Panc1 (cell line): Measurements from ENCODE around the gene BARX2. TPM values are rescaled to one million over a fixed set of nuclear protein-coding genes. Genes with fewer than 3 reads are reported as not detected.

Source experiments
- ATAC-seq: fragments of 200-7000 bp; cut with Tn5 transposase; 2 replicates; pipeline ENCODE4 v1.9.1; 2020; ENCODE audit warnings: mild to moderate bottlenecking, moderate library complexity
- BruUV-seq: library from RNA; stranded (reverse); fragments of 400-500 nt; replicated peaks from 2 replicates; lab custom pipeline; 2021; lab: Mats Ljungman, UMichigan
- CTCF ChIA-PET: fragments of 300-600 bp; sonication (Branson Sonifier 250); formaldehyde crosslinking; loops from one replicate; lab custom pipeline; 2022; ENCODE audit warnings: antibody characterized with exemption; lab: Charles Lee
- POLR2A ChIA-PET: fragments of 300-600 bp; sonication (Branson Sonifier 250); formaldehyde crosslinking; loops from one replicate; lab custom pipeline; 2022; ENCODE audit warnings: antibody characterized with exemption; lab: Charles Lee
- DNase-seq: peaks from one replicate; pipeline ENCODE4 v3.0.0-alpha.2; 2010; ENCODE audit warnings: low read depth, low spot score
- H3K27ac ChIP-seq: 2 replicates; pipeline ENCODE4 v1.5.1; 2011; ENCODE audit warnings: mild to moderate bottlenecking, low read length, inconsistent platforms
- H3K27me3 ChIP-seq: fragments of 200-500 bp; sonication (Bioruptor generic); 2 replicates; pipeline ENCODE4 v1.6.0; 2014; ENCODE audit warnings: low read length, inconsistent platforms; ENCODE audit not compliant: control insufficient read depth, insufficient read depth
- H3K36me3 ChIP-seq: fragments of 200-500 bp; sonication (Bioruptor generic); 2 replicates; pipeline ENCODE4 v1.5.1; 2014; ENCODE audit warnings: inconsistent platforms, mild to moderate bottlenecking, low read length, moderate library complexity; ENCODE audit not compliant: control insufficient read depth, insufficient read depth
- H3K4me1 ChIP-seq: 2 replicates; pipeline ENCODE4 v1.5.1; 2011; ENCODE audit warnings: inconsistent platforms, mild to moderate bottlenecking, low read length, moderate library complexity; ENCODE audit not compliant: control insufficient read depth, insufficient read depth
- H3K4me3 ChIP-seq, 2 experiments: 2 replicates each; pipeline ENCODE4 v1.5.1; 2011 to 2012; ENCODE audit warnings: low read depth in 2 of 2, low read length in 2 of 2, mild to moderate bottlenecking in 2 of 2, inconsistent platforms in 1 of 2, moderate library complexity in 1 of 2
- H3K9me3 ChIP-seq: fragments of 200-500 bp; sonication (Bioruptor generic); 2 replicates; pipeline ENCODE4 v1.5.1; 2014; ENCODE audit warnings: low read depth, mild to moderate bottlenecking, inconsistent platforms, low read length, moderate library complexity; ENCODE audit not compliant: control insufficient read depth, insufficient read depth
- CTCF ChIP-seq: fragments of 450-650 bp; IDR thresholded peaks from 2 replicates; pipeline ENCODE4 v1.5.1; 2017; ENCODE audit warnings: mild to moderate bottlenecking
- POLR2AphosphoS5 ChIP-seq: IDR thresholded peaks from 2 replicates; pipeline ENCODE4 v1.6.1; 2012; ENCODE audit warnings: mild to moderate bottlenecking, low read depth, low read length, moderate library complexity
- REST ChIP-seq, 2 experiments: IDR thresholded peaks; 2 replicates each; pipeline ENCODE4 v1.6.1; 2011 to 2012; ENCODE audit warnings: low read depth in 2 of 2, control low read depth in 1 of 2, low read length in 1 of 2, mild to moderate bottlenecking in 1 of 2, moderate library complexity in 1 of 2; ENCODE audit not compliant: insufficient read depth in 1 of 2
- SIN3A ChIP-seq: IDR thresholded peaks from 2 replicates; pipeline ENCODE4 v1.6.1; 2012; ENCODE audit warnings: low read depth, mild to moderate bottlenecking, low read length, moderate library complexity, borderline replicate concordance; ENCODE audit not compliant: insufficient read depth
- TCF7L2 ChIP-seq: IDR thresholded peaks from 2 replicates; pipeline ENCODE4 v1.6.1; 2011; ENCODE audit warnings: mild to moderate bottlenecking, low read depth, low read length, inconsistent platforms
- in situ Hi-C: cut with HindIII; loops from 2 replicates; pipeline ENCODE4 v1.10.0; 2016; ENCODE audit warnings: low sequenced_read_pairs, low pct_unique_long_range_greater_than_20kb
- intact Hi-C: fragments of 100-400 bp; cut with micrococcal nuclease; formaldehyde crosslinking; loops from one replicate; pipeline ENCODE4 v1.10.0; 2022; ENCODE audit not compliant: unreplicated experiment
- total RNA-seq: library from RNA; stranded (reverse); gene quantifications from one replicate; pipeline ENCODE4 v1.2.1, GENCODE V29; 2021; ENCODE audit not compliant: unreplicated experiment

The BARX2 gene
- total RNA-seq, 1 experiment from 2014 or later: 3.9 TPM

GRCh38 chr11:129428557-129428956 lies 52.9 kb downstream of the BARX2 start:
- Histone ChIP-seq H3K27me3 (no peaks in the 10 kb centered on the region; the same call in 1 of the 2 replicates), H3K9me3 (no peaks in the 10 kb centered on the region; the same call in 1 of the 2 replicates), H3K4me1 (no peaks in the 10 kb centered on the region), H3K36me3 (no peaks in the 10 kb centered on the region), H3K27ac (no peak overlapping the region), H3K4me3 (no peak overlapping the region)
- TF ChIP-seq CTCF (no peak), REST (IDR thresholded peaks at IDR 0.05; ENCODE audit: insufficient read depth in 1 of 2, low read depth in 2 of 2, low read length in 1 of 2) (no peak), TCF7L2 (no peak), POLR2AphosphoS5 (no peak), SIN3A (no peak)
- no TSS peak for BruUV-seq
- ATAC-seq (no peak), DNase-seq (no peak)
- in situ Hi-C loops: no loop called here
- CTCF ChIA-PET: interaction anchor here (0.7 kb wide), 1 partner anchor 143 kb away, joined by 3 read pairs; no protein-coding TSS in a partner anchor
- POLR2A ChIA-PET: no interaction called here
- intact Hi-C loops: no loop called here

- H3K27ac ChIP-seq: no peak overlapping the region
Observed at GRCh38 chr11:129434641-129435498, 59.2 kb downstream of the BARX2 start.

More at GRCh38 chr11:129434641-129435498, 59.2 kb downstream of the BARX2 start:
- ChIA-PET CTCF (no interaction called here), POLR2A (interaction anchor here (0.7 kb wide), 1 partner anchor 40 kb away, joined by 3 read pairs; no protein-coding TSS in a partner anchor)
- in situ Hi-C loops: no loop called here
- intact Hi-C loops: no loop called here
- Histone ChIP-seq H3K36me3 (no peaks in the 10 kb centered on the region), H3K4me3 (no peak overlapping the region), H3K9me3 (no peaks in the 10 kb centered on the region; the same call in 1 of the 2 replicates), H3K4me1 (no peaks in the 10 kb centered on the region), H3K27me3 (no peaks in the 10 kb centered on the region)
- ATAC-seq (no peak), DNase-seq (no peak)
- TF ChIP-seq POLR2AphosphoS5: no peak
- no peak for TF ChIP-seq REST (IDR thresholded peaks at IDR 0.05; ENCODE audit: insufficient read depth in 1 of 2, low read depth in 2 of 2, low read length in 1 of 2)
- TF ChIP-seq TCF7L2: no peak
- no peak for TF ChIP-seq CTCF
- no peak for TF ChIP-seq SIN3A
- BruUV-seq: no TSS peak
